Measurements from ENCODE around the gene FOXN4.

DNA sequence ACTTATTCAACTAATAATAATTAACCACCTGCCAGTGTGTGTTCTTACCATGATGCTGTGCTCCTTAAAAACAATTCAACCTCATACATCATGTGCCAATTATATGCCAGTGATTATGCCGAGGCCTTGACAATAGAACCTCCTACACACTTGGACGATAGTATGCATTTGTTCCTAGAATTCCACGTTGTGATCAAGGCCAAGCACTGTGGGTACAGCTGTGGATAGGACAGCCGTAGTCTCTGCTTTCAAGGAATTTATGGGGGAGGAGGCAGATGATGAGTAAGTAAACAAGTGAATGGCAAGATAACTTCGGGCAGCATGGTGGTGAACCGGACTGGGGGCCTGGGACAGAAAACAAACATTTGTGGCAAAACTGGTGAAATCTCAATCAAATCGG lies 20.6 kb upstream of the FOXN4 start:
- TF ChIP-seq CTCF (IDR thresholded peaks at IDR 0.05) (no peak), CREM (CRISPR knock-in tag; IDR thresholded peaks at IDR 0.05) (no peak), FOXP1 (CRISPR knock-in tag; IDR thresholded peaks at IDR 0.05; ENCODE audit: borderline replicate concordance) (no peak), ZNF671 (CRISPR knock-in tag; IDR thresholded peaks at IDR 0.05) (no peak), ATF3 (CRISPR knock-in tag; conservative IDR thresholded peaks at IDR 0.05) (no peak), STAT6 (CRISPR knock-in tag; conservative IDR thresholded peaks at IDR 0.05; ENCODE audit: low read depth) (no peak), EMX1 (CRISPR knock-in tag; IDR thresholded peaks at IDR 0.05) (no peak)
- TF ChIP-seq, protein P1, sequence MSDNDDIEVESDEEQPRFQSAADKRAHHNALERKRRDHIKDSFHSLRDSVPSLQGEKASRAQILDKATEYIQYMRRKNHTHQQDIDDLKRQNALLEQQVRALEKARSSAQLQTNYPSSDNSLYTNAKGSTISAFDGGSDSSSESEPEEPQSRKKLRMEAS (CRISPR knock-in tag; IDR thresholded peaks at IDR 0.05): no peak

All from WTC11 (cell line).